ENCODE results near the gene SCUBE1. TPM values are rescaled to one million over a fixed set of nuclear protein-coding genes. Genes with fewer than 3 reads are reported as not detected.

The SCUBE1 gene
- total RNA-seq, 2 experiments from 2014 or later, result 0.07 TPM; not detected in 1

GRCh38 chr22:43275545-43276317, 67.4 kb downstream of the SCUBE1 start:
- no peaks in the 10 kb centered on the region for H3K27me3 Mint-ChIP-seq
- ATAC-seq (no peak), DNase-seq (no peak)
- H3K4me1 Mint-ChIP-seq (ENCODE audit: low read depth), result no peaks in the 10 kb centered on the region
- no peaks in the 10 kb centered on the region for H3K9me3 Mint-ChIP-seq
- H3K36me3 Mint-ChIP-seq (ENCODE audit: low read depth), result no peaks in the 10 kb centered on the region
- no peak overlapping the region for H3K4me3 Mint-ChIP-seq
- H3K27ac Mint-ChIP-seq, result peak overlapping the region; percentile 11
- TF ChIP-seq CTCF (IDR thresholded peaks at IDR 0.05), result no peak
- CTCF ChIA-PET, result interaction anchor here (0.7 to 1.7 kb wide), 4 partner anchors 28 to 70 kb away, joined by 3 to 19 read pairs (median 3); no protein-coding TSS in a partner anchor
- POLR2A ChIA-PET, result no interaction called here
- intact Hi-C loops (cut with micrococcal nuclease), result loop anchor here (10.0 kb wide), 1 partner anchor 109 kb away; no protein-coding TSS in a partner anchor

GRCh38 chr22:43274595-43275240, 68.5 kb downstream of the SCUBE1 start:
- Mint-ChIP-seq H3K36me3 (ENCODE audit: low read depth) (no peaks in the 10 kb centered on the region), H3K4me3 (no peak overlapping the region), H3K4me1 (ENCODE audit: low read depth) (no peaks in the 10 kb centered on the region), H3K27me3 (no peaks in the 10 kb centered on the region), H3K9me3 (no peaks in the 10 kb centered on the region), H3K27ac (no peak overlapping the region)
- ChIA-PET POLR2A (no interaction called here), CTCF (interaction anchor here (0.7 to 3.0 kb wide), 21 partner anchors 11 to 112 kb away, joined by 3 to 68 read pairs (median 6); no protein-coding TSS in a partner anchor)
- intact Hi-C loops (cut with micrococcal nuclease), result loop anchor here (5.0 to 10.0 kb wide), 2 partner anchors 73 to 110 kb away; no protein-coding TSS in a partner anchor
- DNase-seq (no peak), ATAC-seq (no peak)
- TF ChIP-seq CTCF (IDR thresholded peaks at IDR 0.05), result no peak

GRCh38 chr22:43273902-43274484, 69.2 kb downstream of the SCUBE1 start:
- no peaks in the 10 kb centered on the region for H3K9me3 Mint-ChIP-seq
- intact Hi-C loops (cut with micrococcal nuclease), result loop anchor here (5.0 to 10.0 kb wide), 2 partner anchors 73 to 111 kb away; no protein-coding TSS in a partner anchor
- DNase-seq, result peak; percentile 42

GRCh38 chr22:43272869-43273318, 70.3 kb downstream of the SCUBE1 start:
- H3K36me3 Mint-ChIP-seq (ENCODE audit: low read depth), result no peaks in the 10 kb centered on the region
- ATAC-seq (no peak), DNase-seq (no peak)
- no peaks in the 10 kb centered on the region for H3K4me1 Mint-ChIP-seq (ENCODE audit: low read depth)
- no peak for TF ChIP-seq CTCF (IDR thresholded peaks at IDR 0.05)
- no peak overlapping the region for H3K27ac Mint-ChIP-seq
- H3K9me3 Mint-ChIP-seq, result no peaks in the 10 kb centered on the region
- ChIA-PET POLR2A (no interaction called here), CTCF (interaction anchor here (0.6 to 3.0 kb wide), 16 partner anchors 9 to 154 kb away, joined by 3 to 68 read pairs (median 6); no protein-coding TSS in a partner anchor)
- H3K4me3 Mint-ChIP-seq, result no peak overlapping the region
- H3K27me3 Mint-ChIP-seq, result no peaks in the 10 kb centered on the region
- intact Hi-C loops (cut with micrococcal nuclease), result loop anchor here (5.0 to 10.0 kb wide), 2 partner anchors 74 to 112 kb away; no protein-coding TSS in a partner anchor

More at GRCh38 chr22:43273902-43274484, 69.2 kb downstream of the SCUBE1 start:
- peak; percentile 75 for TF ChIP-seq CTCF (IDR thresholded peaks at IDR 0.05)
- ATAC-seq, result peak; percentile 86
- no peak overlapping the region for H3K27ac Mint-ChIP-seq
- CTCF ChIA-PET, result interaction anchor here (0.7 to 3.0 kb wide), 25 partner anchors 10 to 112 kb away, joined by 3 to 68 read pairs (median 4); no protein-coding TSS in a partner anchor
- H3K27me3 Mint-ChIP-seq, result no peaks in the 10 kb centered on the region
- H3K36me3 Mint-ChIP-seq (ENCODE audit: low read depth), result no peaks in the 10 kb centered on the region
- H3K4me1 Mint-ChIP-seq (ENCODE audit: low read depth), result no peaks in the 10 kb centered on the region
- no peak overlapping the region for H3K4me3 Mint-ChIP-seq
- POLR2A ChIA-PET, result no interaction called here
